NCI-H187 (cell line): ENCODE results near the gene DAPK1.
"Not testable (repeated sequence)": the region's sequence is repeated elsewhere in the genome, so short reads cannot be mapped to it uniquely, and the experiment has no call there.

Experiments used
- DNase-seq, 2 experiments: peaks; one replicate each; lab custom pipeline; 2025; lab: John Stamatoyannopoulos, UW

Gene DAPK1

DNA sequence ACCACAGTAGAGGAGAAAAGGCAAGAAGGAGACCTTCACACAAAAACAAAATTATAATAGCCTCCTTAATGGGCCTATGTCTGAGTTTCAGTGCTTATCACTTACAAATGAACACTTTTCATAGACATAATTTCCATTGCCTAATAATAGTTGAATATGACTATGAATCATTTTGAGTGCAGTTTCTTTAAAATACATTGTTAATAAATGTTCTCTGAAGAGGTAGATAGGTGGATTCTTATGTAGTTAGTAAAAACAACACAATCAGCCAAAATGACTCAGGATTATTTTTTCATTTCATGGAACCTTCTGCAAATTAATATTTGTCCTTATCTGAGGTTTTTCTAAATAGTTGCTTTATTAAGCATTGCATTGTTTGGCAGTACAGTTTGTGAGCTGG lies 45.6 kb downstream of the DAPK1 start:
- DNase-seq, result no peak

DNA sequence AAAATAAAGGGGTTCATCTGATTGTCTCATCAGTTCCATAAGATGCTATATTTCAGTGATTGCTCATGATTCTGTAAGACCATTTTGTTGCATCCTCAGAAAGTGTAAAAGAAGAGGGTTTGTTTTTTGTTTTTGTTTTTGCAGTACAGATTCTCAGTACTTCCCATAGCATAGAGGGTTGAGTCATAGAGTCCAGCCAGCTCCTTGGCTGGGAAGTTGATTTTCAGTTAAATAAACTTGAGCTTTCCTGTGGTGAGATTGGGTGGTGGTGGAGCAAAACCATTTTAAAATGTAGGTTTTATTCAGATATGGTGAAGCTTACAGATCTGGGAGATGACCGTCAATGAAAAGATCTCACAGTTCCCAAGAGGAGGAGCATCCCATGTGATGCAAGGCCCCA lies 48.2 kb downstream of the DAPK1 start:
- DNase-seq, result no peak

GRCh38 chr9:87546704-87547103 lies 49.0 kb downstream of the DAPK1 start:
- DNase-seq, result no peak

GRCh38 chr9:87547671-87548081 lies 50.0 kb downstream of the DAPK1 start:
- no peak for DNase-seq

GRCh38 chr9:87548159-87548558 lies 50.5 kb downstream of the DAPK1 start:
- no peak for DNase-seq

- DNase-seq, result not testable (repeated sequence)
Measured at GRCh38 chr9:87549088-87549487, 51.4 kb downstream of the DAPK1 start.

DNA sequence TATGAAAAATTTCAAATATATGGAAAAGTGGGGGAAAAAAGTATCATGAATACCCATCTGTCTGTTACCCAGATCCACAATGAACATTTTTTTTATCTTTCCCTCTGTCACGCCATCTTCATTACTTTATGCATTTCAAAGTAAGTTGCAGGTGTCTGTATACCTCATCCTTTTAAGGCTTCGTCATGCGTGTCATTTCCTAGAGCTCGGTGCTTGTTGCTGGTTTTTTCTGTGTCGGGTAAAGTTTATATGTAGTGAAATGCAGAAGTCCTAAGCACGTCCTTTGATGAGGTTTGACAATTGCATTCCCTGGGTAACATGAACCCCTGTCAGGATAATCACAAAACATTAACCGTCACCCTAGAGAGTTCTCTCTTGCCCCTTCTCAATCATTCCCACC lies 52.1 kb downstream of the DAPK1 start:
- DNase-seq, result no peak

DNA sequence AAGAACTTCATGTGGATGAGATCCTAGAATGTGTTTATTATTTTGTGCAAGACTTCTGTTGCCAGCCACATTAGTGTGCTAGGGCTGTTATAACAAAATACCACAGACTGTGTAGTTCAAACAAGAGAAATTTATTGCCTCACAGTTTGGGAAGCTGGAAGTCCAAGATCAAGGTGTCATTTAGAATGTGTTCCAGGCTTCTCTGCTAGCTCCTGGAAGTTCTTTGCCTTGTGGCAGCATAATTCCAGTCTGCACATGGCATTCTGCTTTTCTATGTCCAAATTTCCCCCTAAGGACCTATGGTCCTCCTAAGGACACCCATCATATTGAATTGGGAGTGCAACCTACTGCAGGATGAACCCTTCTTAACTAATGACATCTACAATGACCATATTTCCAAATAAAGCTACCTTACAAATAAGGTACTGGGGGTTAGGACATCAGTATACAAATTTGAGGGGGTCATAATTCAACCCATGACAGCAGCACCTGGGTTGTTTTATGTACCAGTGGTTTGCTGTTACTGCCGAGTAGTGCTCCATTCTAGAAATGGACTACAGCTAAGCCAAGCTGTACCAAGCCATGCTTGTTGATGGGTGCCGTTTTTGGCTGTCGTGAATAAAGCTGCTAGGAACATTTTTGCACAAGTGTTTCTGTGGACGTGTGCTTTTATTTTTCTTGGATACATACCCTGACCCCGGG lies 52.7 kb downstream of the DAPK1 start:
- no peak for DNase-seq

DNA sequence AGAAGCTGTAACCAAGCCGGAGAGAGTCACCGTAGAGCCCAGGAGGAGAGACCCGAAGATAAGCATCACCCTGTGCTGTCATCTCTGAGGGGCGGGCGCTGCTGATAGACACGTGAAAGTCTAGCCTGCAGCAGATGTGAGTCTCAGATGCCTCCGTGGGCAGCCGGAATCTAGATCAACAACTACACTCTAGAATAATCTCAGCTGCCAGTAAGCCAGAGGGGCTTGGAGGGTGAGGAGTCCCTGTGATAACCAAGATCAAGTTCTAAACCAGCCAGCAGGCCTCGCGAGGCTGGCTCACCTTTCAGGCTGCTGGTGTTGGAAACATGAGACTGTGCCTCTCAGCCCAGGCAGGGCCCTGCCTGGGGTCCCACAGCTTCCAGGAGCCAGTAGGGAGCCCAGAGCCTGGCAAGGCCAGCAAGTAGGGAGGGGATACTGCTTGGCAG lies 54.1 kb downstream of the DAPK1 start:
- DNase-seq, result no peak

- no peak for DNase-seq
Measured at GRCh38 chr9:87554171-87554910, 56.7 kb downstream of the DAPK1 start.

GRCh38 chr9:87554976-87555375 lies 57.3 kb downstream of the DAPK1 start:
- no peak for DNase-seq

DNA sequence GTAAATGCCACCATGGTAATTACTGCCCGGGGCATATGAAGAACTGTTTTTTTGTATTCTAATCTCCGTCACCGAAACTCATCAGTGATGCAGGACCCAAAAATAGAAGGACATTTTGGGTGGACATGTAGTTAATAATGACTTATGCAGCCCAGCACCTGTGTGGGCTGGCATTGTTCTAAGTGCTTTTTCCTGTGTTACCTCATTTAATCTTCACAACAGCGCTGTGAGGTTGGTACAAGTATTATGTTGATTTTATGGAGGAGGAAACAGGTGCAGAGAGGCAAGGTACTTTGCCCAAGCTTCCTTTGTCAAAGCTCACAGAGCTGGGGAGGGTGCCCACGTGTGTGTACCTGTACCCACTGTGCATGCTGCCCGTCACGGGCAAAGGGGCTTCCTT lies 58.4 kb downstream of the DAPK1 start:
- no peak for DNase-seq

DNA sequence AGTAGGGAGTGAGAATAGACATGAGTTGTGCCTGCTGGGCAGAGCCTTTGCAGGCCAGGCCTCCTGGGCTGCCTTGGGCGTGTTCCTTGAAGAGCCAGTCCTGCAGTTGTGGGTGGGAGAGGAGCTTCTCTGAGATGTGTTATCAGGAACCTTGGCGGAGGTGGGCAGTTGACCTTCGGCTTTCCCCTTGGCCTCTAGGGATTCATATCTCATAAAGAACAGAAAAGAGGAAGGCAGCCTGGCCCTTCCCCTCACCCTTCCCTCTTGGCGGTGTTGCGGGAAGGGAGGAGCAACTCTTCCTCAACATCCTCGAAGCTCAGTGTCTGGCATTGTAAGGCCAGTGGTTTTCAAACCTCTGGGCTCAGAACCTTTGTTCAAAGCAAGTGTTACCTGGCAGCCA lies 59.2 kb downstream of the DAPK1 start:
- no peak for DNase-seq

DNA sequence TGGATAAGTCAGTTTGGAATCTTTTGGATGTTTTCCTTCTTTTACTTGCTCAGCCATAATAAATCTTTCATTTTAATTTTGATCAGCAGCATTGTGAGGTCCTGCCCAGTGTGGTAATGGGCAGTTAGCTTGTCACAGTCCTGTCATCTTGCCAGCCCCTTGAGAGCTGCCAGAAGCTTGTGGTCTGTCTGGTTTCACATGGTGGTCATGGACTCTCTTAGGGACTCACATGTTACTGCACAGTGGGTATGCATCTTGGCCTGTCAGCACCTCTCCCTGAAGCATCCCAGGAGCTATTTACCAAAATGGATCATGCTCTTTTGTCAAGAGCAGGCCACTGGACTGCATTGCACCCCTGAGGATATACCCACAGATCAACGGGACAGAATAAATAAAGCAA lies 60.3 kb downstream of the DAPK1 start:
- no peak for DNase-seq

DNA sequence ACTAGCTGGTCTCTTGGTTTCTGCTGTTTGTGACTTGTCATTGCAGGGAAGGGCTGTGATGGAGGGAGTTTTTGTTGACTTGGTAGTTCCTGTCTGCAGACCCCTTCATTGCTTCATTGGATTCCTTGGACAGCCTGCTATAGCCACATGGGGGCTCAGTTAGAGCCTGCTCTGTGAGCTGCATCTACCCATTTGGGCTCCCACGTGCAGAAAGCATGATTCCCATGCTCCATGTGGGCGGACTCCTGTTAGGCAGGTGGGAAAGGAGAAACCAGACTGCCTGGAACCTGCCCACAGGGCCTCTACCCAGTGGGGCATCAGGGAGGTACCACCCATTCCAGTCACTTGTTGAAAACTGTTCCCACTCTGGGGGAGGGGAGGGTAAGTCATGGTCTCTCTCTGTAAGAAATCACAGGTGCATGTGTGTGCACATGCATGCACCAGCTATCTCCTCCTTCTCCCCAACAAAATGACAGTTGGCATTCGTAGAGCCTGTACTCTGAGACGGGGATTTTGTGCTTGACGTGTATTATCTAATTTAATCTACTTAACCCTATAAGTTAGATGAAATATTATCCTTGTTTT lies 61.0 kb downstream of the DAPK1 start:
- DNase-seq, result no peak

GRCh38 chr9:87562062-87562461 lies 64.4 kb downstream of the DAPK1 start:
- no peak for DNase-seq

GRCh38 chr9:87562530-87563170 lies 65.0 kb downstream of the DAPK1 start:
- DNase-seq, result no peak

DNA sequence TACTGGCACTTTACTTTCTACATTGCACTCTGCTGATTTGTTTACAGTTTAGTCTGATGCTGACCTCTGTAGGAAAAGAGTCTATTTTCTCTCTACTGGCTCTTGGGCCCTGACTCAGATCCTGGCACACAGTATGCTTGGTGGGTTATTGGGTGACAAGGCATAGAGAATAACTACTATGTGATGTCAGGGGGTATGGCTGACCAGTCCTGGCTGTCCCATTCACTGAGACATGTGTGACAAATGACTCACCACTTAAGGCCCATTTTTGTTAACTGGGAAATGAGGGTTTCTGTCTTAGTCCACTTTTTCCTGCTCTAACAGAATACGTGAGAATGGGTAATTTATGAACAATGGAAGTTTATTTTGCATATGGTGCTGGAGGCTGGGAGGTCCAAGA lies 66.4 kb downstream of the DAPK1 start:
- DNase-seq, result no peak

GRCh38 chr9:87564791-87565241 lies 67.1 kb downstream of the DAPK1 start:
- DNase-seq, result no peak

- DNase-seq, result no peak
Measured at GRCh38 chr9:87567001-87567400, 69.3 kb downstream of the DAPK1 start.

DNA sequence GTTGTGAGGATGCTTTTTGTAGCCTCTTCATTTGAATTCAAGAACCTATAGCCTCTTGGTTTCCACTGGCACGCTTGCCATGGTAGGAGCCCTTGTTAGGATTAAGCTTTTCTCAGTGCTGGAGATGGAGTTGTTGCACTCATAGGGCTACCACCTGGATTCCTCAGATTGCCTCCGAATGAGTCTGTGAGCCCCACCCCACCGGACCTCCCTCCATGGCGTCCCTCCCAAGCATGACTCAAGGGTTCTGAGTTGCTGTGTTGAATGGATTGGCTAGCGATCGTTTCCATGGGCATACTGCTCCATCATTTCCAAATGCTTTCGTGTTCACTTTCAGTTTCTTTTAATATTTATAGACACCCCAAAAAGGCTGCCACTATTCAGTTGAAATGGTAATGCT lies 69.9 kb downstream of the DAPK1 start:
- no peak for DNase-seq

DNA sequence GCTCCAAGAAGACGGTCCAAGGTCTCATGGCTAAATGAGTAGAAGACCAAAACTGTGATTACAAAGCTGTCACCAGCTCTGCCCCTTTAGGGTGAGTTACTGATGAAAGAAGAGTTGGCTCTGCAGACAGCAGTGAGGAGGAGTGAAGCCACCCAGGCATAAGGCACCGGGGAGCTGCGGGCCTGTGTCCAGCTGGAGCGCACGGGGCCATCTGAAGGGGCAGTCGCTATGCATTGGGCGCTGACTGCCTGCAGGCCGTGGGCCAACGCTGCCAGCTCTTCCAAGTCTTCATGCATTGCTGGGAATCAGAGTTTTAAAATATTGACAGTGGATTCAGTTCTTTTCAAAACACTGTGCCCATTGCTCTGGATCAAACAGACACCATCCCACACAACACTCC lies 70.3 kb downstream of the DAPK1 start:
- no peak for DNase-seq

DNA sequence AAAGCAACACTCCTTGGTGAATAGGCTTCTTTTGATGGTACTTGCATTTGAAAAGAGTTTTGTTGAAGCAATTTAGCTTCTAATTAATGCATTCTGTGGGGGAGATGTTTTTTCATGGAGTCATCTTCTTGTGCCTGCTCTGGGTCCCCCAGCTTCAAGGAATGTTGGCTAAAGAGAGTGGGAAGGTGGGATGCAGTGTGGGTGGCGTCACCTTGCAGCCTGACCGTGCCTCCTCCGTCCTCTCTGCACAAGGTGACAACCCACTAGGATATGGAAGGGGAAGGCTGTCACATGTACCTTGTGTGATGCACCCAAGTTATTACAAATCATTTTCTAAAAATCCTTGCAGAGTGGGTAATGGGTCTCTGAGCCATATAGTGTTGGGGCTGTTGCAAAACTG lies 70.7 kb downstream of the DAPK1 start:
- DNase-seq, result no peak
